Breast epithelium (tissue), 3 donors: Measurements from ENCODE around the gene PPFIA4.

Experiments used
- POLR2A ChIP-seq: fragments of 450-650 bp; IDR thresholded peaks from one replicate; pipeline ENCODE4 v1.6.1; 2016; ENCODE audit warnings: antibody characterized with exemption, mild to moderate bottlenecking, moderate library complexity
- POLR2AphosphoS5 ChIP-seq, 3 donors: sonication (generic); formaldehyde crosslinking; IDR thresholded peaks; one replicate each; pipeline ENCODE4 v1.6.1; 2017; ENCODE audit warnings: antibody characterized with exemption in 3 of 3
- TF ChIP-seq, protein P1 (sequence below), 3 donors: fragments of 450-650 bp; IDR thresholded peaks; one replicate each; pipeline ENCODE4 v1.5.1; 2016 to 2017; ENCODE audit warnings: antibody characterized with exemption in 3 of 3, mild to moderate bottlenecking in 3 of 3, moderate library complexity in 3 of 3

DNA sequence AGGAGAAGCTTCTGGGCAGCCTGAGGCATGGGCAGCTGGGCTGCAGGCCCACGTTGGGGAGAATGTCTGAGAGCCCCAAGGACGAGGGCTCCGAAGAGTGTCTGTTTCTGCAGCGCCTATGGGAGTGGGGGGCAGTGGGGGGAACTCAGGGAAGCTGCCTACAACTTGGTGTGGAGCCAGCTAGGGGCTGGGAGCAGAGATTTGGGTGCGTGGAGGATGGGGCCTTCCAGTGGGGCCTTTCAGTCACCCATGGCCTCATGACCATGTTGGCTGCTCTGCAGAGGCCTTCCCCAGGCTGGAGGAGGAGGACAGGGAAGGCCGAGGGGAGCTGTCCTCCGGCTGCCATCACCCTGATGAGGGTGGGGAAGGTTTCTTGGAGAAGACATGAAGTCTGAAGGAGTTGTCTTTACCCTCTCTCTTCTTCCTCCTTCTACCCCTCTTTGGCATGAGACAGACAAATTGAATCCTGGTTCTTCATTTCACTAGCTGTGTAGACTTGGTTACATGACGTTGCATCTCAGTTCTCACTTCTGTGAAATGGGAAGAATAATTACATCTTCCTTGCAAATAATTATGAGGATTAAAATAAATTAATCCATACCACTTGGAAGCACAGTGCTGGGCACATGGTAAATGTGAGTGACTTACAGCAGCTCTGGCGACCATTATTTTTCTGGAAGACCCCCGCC is 8.3 kb downstream of the PPFIA4 start:
- TF ChIP-seq, protein P1, sequence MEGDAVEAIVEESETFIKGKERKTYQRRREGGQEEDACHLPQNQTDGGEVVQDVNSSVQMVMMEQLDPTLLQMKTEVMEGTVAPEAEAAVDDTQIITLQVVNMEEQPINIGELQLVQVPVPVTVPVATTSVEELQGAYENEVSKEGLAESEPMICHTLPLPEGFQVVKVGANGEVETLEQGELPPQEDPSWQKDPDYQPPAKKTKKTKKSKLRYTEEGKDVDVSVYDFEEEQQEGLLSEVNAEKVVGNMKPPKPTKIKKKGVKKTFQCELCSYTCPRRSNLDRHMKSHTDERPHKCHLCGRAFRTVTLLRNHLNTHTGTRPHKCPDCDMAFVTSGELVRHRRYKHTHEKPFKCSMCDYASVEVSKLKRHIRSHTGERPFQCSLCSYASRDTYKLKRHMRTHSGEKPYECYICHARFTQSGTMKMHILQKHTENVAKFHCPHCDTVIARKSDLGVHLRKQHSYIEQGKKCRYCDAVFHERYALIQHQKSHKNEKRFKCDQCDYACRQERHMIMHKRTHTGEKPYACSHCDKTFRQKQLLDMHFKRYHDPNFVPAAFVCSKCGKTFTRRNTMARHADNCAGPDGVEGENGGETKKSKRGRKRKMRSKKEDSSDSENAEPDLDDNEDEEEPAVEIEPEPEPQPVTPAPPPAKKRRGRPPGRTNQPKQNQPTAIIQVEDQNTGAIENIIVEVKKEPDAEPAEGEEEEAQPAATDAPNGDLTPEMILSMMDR (IDR thresholded peaks at IDR 0.05), result no peak
- TF ChIP-seq POLR2A (no peak), POLR2AphosphoS5 (IDR thresholded peaks at IDR 0.05) (no peak)
